Skeletal muscle satellite cell (primary cell): ENCODE measurements around the gene NFIB.

Experiments
- H3K27me3 ChIP-seq: 2 replicates; pipeline ENCODE4 v1.7.0; 2013; ENCODE audit warnings: low read length; ENCODE audit not compliant: control insufficient read depth, insufficient read depth
- H3K36me3 ChIP-seq: 2 replicates; pipeline ENCODE4 v1.7.0; 2013; ENCODE audit warnings: mild to moderate bottlenecking, control low read depth, low read length; ENCODE audit not compliant: insufficient read depth
- H3K4me1 ChIP-seq: 2 replicates; pipeline ENCODE4 v1.7.0; 2013; ENCODE audit warnings: low read length; ENCODE audit not compliant: control insufficient read depth, insufficient read depth
- H3K4me2 ChIP-seq: 2 replicates; pipeline ENCODE4 v1.7.0; 2013; ENCODE audit warnings: mild to moderate bottlenecking, low read length
- H3K4me3 ChIP-seq: 2 replicates; pipeline ENCODE4 v1.7.0; 2013; ENCODE audit warnings: low read length
- H3K9ac ChIP-seq: 2 replicates; pipeline ENCODE4 v1.7.0; 2013; ENCODE audit warnings: mild to moderate bottlenecking, low read depth, low read length, moderate library complexity
- H3K9me3 ChIP-seq: replicated peaks from 2 replicates; pipeline ENCODE4 v1.7.0; 2013; ENCODE audit warnings: mild to moderate bottlenecking, control low read depth, low read length

NFIB gene

GRCh38 chr9:14228602-14229001 is 85.3 kb downstream of the NFIB start:
- H3K4me3 ChIP-seq: no peak overlapping the region
- no peak overlapping the region for H3K4me2 ChIP-seq
- no peaks in the 10 kb centered on the region for H3K36me3 ChIP-seq
- H3K4me1 ChIP-seq: no peaks in the 10 kb centered on the region
- H3K9me3 ChIP-seq: no peaks in the 10 kb centered on the region
- H3K27me3 ChIP-seq: no peaks in the 10 kb centered on the region
- no peak overlapping the region for H3K9ac ChIP-seq

GRCh38 chr9:14226855-14227532 is 86.9 kb downstream of the NFIB start:
- no peak overlapping the region for H3K9ac ChIP-seq
- H3K4me2 ChIP-seq: no peak overlapping the region
- no peaks in the 10 kb centered on the region for H3K27me3 ChIP-seq
- H3K4me3 ChIP-seq: no peak overlapping the region
- no peaks in the 10 kb centered on the region for H3K9me3 ChIP-seq
- H3K4me1 ChIP-seq: peaks cover 4% of the 10 kb centered on the region
- no peaks in the 10 kb centered on the region for H3K36me3 ChIP-seq

- H3K4me3 ChIP-seq: no peak overlapping the region
- no peaks in the 10 kb centered on the region for H3K36me3 ChIP-seq
- H3K9ac ChIP-seq: no peak overlapping the region
- H3K4me2 ChIP-seq: no peak overlapping the region
- H3K4me1 ChIP-seq: peaks cover 39% of the 10 kb centered on the region
- H3K9me3 ChIP-seq: no peaks in the 10 kb centered on the region
- H3K27me3 ChIP-seq: no peaks in the 10 kb centered on the region
Measured at GRCh38 chr9:14223081-14223480, 90.9 kb downstream of the NFIB start.

- H3K4me3 ChIP-seq: no peak overlapping the region
- H3K9me3 ChIP-seq: no peaks in the 10 kb centered on the region
- H3K4me1 ChIP-seq: peaks cover 43% of the 10 kb centered on the region
- peak overlapping the region; percentile 66 for H3K4me2 ChIP-seq
- no peaks in the 10 kb centered on the region for H3K36me3 ChIP-seq
- H3K9ac ChIP-seq: peak overlapping the region; percentile 8
- no peaks in the 10 kb centered on the region for H3K27me3 ChIP-seq
Measured at GRCh38 chr9:14222149-14222835, 91.6 kb downstream of the NFIB start.

- H3K9me3 ChIP-seq: no peaks in the 10 kb centered on the region
- no peaks in the 10 kb centered on the region for H3K36me3 ChIP-seq
- H3K4me2 ChIP-seq: peak overlapping the region; percentile 66
- no peaks in the 10 kb centered on the region for H3K27me3 ChIP-seq
- peaks cover 50% of the 10 kb centered on the region for H3K4me1 ChIP-seq
- peak overlapping the region; percentile 36 for H3K9ac ChIP-seq
- H3K4me3 ChIP-seq: peak overlapping the region; percentile 26
Measured at GRCh38 chr9:14221558-14221957, 92.4 kb downstream of the NFIB start.

- Histone ChIP-seq H3K36me3 (no peaks in the 10 kb centered on the region), H3K9me3 (no peaks in the 10 kb centered on the region), H3K4me2 (peak overlapping the region; percentile 66), H3K4me3 (peak overlapping the region; percentile 26), H3K27me3 (no peaks in the 10 kb centered on the region), H3K9ac (peak overlapping the region; percentile 39), H3K4me1 (peaks cover 55% of the 10 kb centered on the region)
Measured at GRCh38 chr9:14221119-14221518, 92.8 kb downstream of the NFIB start.

GRCh38 chr9:14220256-14220655 is 93.7 kb downstream of the NFIB start:
- H3K4me2 ChIP-seq: no peak overlapping the region
- no peak overlapping the region for H3K4me3 ChIP-seq

GRCh38 chr9:14219850-14220249 is 94.1 kb downstream of the NFIB start:
- Histone ChIP-seq H3K4me3 (no peak overlapping the region), H3K27me3 (no peaks in the 10 kb centered on the region), H3K9ac (no peak overlapping the region), H3K4me2 (no peak overlapping the region), H3K4me1 (peaks cover 66% of the 10 kb centered on the region), H3K9me3 (no peaks in the 10 kb centered on the region), H3K36me3 (no peaks in the 10 kb centered on the region)

More at GRCh38 chr9:14220256-14220655, 93.7 kb downstream of the NFIB start:
- peaks cover 62% of the 10 kb centered on the region for H3K4me1 ChIP-seq
- no peaks in the 10 kb centered on the region for H3K36me3 ChIP-seq
- H3K9me3 ChIP-seq: no peaks in the 10 kb centered on the region
- H3K27me3 ChIP-seq: no peaks in the 10 kb centered on the region
- peak overlapping the region; percentile 39 for H3K9ac ChIP-seq

GRCh38 chr9:14218253-14218652 is 95.7 kb downstream of the NFIB start:
- H3K4me3 ChIP-seq: no peak overlapping the region
- H3K36me3 ChIP-seq: no peaks in the 10 kb centered on the region
- no peak overlapping the region for H3K4me2 ChIP-seq
- peaks cover 79% of the 10 kb centered on the region for H3K4me1 ChIP-seq
- H3K9me3 ChIP-seq: no peaks in the 10 kb centered on the region
- no peaks in the 10 kb centered on the region for H3K27me3 ChIP-seq
- no peak overlapping the region for H3K9ac ChIP-seq

- H3K4me1 ChIP-seq: peaks cover 88% of the 10 kb centered on the region
- H3K9me3 ChIP-seq: no peaks in the 10 kb centered on the region
- no peak overlapping the region for H3K4me3 ChIP-seq
- H3K27me3 ChIP-seq: no peaks in the 10 kb centered on the region
- H3K4me2 ChIP-seq: no peak overlapping the region
- no peaks in the 10 kb centered on the region for H3K36me3 ChIP-seq
- no peak overlapping the region for H3K9ac ChIP-seq
Measured at GRCh38 chr9:14216612-14217194, 97.2 kb downstream of the NFIB start.

GRCh38 chr9:14215614-14216013 is 98.3 kb downstream of the NFIB start:
- H3K9ac ChIP-seq: peak overlapping the region; percentile 22

More at GRCh38 chr9:14215614-14216013, 98.3 kb downstream of the NFIB start:
- H3K4me3 ChIP-seq: no peak overlapping the region
- no peaks in the 10 kb centered on the region for H3K27me3 ChIP-seq
- peaks cover 83% of the 10 kb centered on the region for H3K4me1 ChIP-seq
- no peaks in the 10 kb centered on the region for H3K9me3 ChIP-seq
- peak overlapping the region; percentile 53 for H3K4me2 ChIP-seq
- no peaks in the 10 kb centered on the region for H3K36me3 ChIP-seq
